ENCODE results near the gene AGAP1.

Gene AGAP1

DNA sequence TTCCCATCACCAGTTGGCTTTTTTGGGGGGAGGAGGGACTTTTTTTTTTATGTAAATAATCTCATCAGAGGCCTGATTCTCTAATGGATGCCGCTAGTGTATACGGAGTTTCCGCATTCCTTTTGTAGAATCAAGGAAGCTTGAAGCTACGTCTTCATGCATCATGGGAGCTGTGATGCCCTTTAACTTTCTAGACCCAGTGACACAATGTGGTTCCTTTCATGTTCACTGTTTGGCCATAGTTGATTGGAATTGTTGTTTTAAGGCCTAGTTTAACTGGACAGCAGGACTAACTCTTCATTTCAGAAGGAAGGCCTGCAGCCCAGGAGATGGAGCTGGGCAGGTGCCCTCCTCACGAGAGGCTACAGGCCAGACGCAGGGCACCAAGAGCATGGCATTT lies 287.9 kb downstream of the AGAP1 start:
- DNase-seq, result no peak

DNA sequence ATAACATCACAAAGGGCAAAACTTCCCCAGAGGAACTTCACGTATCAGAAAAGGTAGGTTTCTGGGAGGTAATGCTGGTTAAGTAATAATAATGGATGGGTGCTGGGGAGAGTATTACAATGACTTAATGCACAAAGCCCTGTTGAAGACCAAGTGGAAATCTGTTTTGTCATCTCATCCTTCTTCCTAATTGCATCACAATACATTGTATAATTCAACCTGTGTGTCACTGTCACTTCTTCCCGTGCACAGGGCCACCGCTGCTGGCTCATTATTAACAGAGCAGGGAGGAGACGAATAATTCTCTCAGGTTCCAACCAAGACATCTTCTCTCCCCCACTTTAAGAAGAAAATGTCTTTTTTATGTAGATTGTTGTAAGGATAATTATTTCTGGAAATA lies 290.9 kb downstream of the AGAP1 start:
- no peak for DNase-seq

- DNase-seq, result no peak
Observed at GRCh38 chr2:235789552-235789951, 295.7 kb downstream of the AGAP1 start.

- DNase-seq, result peak; percentile 22
Observed at GRCh38 chr2:235793163-235793752, 299.4 kb downstream of the AGAP1 start.

DNA sequence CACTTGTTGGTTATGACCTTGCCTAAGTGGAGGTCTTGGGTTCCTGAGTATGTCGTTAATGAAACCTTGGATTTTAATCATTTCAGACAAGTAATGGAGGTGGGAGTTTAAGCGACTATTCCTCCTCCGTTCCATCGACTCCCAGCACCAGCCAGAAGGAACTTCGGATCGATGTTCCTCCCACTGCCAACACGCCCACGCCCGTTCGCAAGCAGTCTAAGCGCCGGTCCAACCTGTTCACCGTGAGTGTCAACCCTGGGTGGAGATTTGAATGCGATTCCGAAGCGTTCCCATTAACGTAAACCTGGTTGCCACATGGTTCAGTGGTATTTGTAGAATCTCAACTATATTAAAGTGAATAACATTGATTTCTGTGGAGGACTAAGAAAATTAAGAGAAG lies 305.4 kb downstream of the AGAP1 start:
- no peak for DNase-seq

- DNase-seq, result no peak
Observed at GRCh38 chr2:235802542-235802941, 308.7 kb downstream of the AGAP1 start.

GRCh38 chr2:235803028-235803427 lies 309.2 kb downstream of the AGAP1 start:
- no peak for DNase-seq

DNA sequence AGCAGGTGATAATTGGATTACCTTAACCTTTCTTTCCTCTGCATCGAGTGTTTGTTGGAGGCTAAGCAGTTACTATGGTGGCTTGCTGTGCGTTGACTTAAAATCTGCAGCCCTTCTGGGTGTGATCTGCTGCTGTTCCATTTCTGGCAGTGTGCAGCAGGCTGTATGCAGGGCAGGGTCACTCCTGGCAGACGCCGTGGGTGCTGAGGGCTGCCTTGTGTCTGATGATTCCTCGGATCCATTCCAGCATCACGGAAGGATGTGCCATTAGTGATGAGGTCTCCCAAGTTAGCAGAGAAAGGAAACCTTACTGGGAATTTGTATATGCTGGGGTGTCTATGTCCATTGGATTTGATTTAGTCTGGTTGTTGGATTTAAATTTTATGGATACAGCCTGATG lies 310.8 kb downstream of the AGAP1 start:
- no peak for DNase-seq

GRCh38 chr2:235806986-235807750 lies 313.3 kb downstream of the AGAP1 start:
- DNase-seq, result no peak

GRCh38 chr2:235808366-235808765 lies 314.5 kb downstream of the AGAP1 start:
- no peak for DNase-seq

DNA sequence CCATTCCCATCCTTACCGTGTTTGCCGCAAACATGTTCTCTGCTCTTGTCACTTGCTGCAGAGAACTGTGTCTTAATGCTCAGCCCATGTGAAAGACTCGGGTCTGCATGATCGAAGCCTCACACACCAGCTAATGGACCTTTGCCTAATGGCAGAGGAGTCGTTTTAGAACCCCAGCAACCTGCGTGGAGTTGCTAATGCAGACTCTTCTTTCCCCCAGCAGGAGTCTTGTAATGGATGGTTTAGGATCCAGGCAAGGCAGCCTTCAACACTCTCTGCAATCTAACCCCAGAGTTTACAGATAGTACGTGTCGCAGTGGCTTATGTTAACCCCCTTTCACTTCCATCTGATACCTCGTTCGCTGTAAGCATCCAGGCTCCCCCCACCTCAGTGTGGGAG lies 316.4 kb downstream of the AGAP1 start:
- no peak for DNase-seq

DNA sequence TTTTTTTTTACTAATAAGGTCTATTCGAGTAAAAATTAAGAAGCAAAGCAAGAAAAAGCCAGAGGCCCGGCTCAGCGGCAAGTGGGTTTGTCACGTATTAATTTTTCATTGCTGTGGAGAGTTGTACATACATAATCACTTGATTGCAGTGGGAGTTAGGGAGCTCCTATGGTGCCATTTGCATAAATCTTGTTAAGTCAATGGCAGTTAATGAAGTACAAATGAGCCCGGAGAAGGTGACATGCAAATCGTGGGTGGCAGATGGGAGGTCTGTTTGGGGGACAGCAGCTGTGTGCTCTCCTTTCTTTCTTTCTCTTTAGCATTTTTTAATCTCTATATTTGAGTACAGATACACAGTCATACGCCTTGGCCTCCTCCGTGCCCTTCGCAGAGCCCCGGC lies 317.0 kb downstream of the AGAP1 start:
- DNase-seq, result no peak

DNA sequence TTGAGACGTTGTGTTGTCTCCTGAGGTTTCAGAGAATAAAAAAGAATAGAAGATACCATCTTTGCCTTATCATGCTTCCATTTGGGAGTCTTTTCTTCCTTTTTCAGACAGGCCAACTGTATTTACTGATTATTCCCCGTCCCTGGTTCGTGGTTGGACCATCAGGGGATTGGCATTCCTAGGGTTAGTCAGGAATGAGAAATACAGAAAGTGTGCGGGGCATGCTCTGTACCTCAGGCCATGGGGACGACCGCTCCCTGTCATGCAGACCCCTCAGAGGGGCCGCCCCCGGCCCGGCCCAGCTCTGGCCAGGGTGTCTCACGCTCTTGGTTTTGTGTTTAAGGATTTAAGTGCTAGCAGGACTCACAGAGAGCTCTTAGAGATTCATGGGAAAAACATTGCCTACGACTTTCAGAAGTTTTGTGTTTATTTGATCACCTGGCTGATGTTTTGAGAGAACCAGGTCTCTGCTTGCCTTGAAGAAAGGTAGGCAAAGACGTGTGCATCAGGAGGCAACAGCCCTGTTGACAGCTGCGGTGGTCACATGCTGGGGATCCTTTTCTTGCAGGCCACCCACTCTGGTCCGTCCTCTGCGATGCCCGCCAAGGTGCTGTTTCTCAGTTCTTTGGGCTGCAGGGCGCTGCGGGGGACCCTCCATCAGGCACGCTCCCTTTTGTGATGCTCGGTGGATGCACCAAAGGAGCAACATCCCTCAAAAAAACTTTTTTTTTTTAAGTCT lies 317.8 kb downstream of the AGAP1 start:
- DNase-seq, result no peak

DNA sequence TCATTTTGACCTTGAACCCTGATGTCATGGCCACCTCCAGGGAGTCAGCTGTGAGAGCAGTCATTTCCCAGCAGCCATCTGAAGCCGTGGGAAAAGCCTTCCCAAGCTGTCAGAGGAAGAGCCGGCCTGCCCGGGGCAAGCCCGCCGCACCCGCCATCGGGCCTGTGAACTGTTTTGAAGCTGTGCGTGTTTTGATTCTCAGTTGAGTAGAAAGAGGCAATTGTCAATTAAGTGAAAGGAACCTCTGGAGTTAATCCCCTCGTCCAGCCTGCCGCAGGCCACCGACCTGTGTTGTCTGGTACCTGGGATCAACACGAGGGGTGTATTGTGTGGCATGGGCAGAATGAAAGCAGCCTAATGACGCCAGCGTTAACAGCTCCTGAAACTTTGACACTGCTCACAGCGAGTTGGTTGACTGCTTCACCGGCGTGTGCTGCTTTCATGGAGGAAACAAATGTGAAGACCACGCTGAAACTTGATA lies 318.4 kb downstream of the AGAP1 start:
- no peak for DNase-seq

GRCh38 chr2:235813398-235813797 lies 319.6 kb downstream of the AGAP1 start:
- no peak for DNase-seq

GRCh38 chr2:235820571-235820970 lies 326.7 kb downstream of the AGAP1 start:
- DNase-seq, result no peak

- no peak for DNase-seq
Observed at GRCh38 chr2:235824331-235824730, 330.5 kb downstream of the AGAP1 start.

DNA sequence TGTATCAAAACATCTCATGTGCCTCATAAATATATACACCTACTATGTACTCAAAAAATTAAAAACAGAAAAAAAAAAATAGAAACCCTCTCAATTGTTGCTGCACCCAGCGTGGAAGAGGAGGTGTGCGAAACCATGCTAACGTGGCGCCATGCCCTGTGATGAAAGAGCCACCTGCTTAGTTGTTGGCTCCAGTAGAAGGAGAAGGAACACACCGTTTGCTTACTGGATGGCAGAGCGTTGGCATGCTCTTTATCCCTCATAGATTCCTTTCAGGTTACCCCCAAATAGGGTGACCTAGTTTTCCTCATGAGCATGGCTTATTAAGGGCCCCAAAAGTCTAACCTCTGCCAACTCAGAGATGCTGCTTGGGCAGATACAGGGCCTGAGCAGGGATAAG lies 332.1 kb downstream of the AGAP1 start:
- DNase-seq, result no peak

- DNase-seq, result no peak
Observed at GRCh38 chr2:235826826-235827225, 333.0 kb downstream of the AGAP1 start.

DNA sequence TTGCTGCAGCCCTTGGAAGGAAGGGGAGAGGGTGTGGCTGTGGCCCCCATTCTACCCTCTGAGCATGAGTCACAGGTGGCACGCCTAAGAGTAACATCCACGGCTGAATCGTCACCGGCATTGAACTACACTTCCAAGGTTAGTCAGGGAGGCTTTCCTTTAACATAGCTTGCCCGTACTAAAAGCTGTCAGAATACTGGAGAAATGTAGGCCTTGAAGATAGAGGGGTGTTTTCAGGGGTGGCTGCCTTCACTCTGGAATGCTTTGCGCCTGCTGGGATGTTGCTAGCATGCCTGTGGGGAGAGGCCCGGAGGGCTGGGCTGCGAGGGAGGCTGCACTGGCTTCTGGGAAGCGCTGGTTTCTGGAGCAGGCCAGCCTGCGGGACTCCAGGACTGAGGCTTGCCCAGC lies 333.7 kb downstream of the AGAP1 start:
- DNase-seq, result no peak

DNA sequence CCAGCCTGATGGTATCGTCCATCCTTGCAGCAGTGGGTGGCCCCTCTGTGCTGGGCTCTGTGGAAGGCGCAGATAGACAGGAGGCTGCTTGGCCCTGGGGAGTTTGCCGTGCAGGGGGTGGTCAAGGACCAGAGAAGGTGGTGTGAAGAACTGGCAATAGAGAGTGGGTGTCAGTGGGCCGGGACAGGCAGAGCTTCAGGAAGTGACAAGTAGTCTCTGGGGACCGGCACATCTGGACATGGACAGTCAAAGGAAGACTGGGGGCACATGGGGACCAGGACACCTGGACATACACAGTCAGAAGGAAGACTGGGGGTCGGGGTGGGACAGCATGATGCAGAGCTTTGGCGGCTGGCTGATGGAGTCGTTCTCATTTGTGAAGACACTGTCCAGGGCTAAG lies 335.9 kb downstream of the AGAP1 start:
- DNase-seq, result no peak

DNA sequence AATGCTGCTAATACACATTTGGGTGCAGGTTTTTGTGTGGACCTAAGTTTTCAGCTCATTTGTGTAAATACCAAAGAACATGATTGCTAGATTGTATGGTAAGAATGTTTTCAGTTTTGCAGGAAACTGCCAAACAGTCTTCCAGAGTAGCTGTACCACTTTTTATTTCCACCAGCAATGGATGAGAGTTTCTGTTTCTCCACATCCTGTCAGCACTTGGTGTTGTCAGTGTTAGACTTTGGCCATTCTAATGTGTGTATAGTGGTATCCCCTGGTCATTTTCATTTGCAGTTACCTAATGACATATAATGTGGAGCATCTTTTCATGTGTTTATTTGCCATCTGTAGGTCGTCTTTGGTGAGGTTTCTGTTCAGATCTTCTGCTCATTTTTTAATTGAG lies 337.9 kb downstream of the AGAP1 start:
- DNase-seq, result no peak

DNA sequence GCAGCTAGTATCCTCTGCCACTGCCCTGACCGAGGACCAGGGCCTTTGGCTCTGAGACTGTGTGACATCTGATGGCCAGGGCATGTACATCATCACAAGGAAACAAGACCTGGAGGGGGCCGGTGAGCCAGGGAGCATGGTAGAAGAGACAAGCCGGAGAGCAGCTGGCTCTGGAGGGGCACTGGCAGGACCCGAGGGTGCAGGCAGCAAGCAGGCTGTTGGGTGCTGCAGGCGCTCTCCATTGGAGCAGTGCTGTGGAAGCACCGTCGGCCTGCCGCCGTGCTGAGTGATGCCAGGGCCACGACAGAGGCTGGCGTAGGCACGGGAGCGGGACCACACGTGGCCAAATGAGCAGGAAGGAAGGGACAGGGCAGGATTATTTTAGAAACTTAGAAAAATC lies 339.1 kb downstream of the AGAP1 start:
- DNase-seq, result no peak

DNA sequence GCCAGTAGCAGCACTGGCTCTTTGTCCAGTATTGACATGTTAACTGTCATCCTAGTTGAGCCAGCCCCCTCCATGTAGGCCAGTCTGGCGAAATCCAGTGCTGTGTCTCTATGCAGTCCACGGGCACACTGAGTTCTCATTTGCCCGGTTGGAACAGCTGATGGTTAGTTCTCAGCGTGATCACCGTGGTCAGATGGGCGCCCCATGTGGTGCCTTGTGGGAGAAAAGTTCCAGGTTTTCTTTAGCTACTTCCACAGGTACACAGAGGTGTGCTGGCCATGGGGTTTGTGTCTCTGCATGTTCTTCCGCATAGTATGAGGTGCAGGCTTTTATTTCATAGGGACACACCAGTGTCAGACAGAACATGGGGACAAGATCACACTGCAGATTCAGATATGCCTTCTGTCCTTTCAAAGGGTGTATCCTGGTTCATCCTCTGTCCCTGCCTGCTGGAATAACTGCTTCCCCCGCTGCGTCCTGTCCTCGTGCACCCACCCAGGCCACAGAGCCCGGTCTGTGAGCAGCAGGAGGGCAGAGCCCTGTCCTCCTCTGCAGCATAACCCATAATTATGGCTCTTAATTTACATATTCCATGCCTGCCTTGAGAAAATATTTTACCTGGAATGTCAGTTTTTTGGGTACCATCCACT lies 340.3 kb downstream of the AGAP1 start:
- no peak for DNase-seq
